ENCODE results near the gene TMEM9. TPM values are rescaled to one million over a fixed set of nuclear protein-coding genes. Genes with fewer than 3 reads are reported as not detected.

Gene TMEM9
- total RNA-seq (2014; rRNA removed; shearing (Covaris generic)): 83.5 and 87.4 TPM in 2 replicates

GRCh38 chr1:201154389-201155165 lies at the start of gene TMEM9:
TSS of gene TMEM9 (minus strand) at chr1:201154474. CDS start at chr1:201153923, 551 bp downstream.
- peaks cover 9% of the 10 kb centered on the region; the same call in 1 of the 2 replicates for H3K4me1 ChIP-seq
- no peaks in the 10 kb centered on the region for H3K27me3 ChIP-seq
- H3K27ac ChIP-seq: peak within 1 kb of the TSS; percentile 43
- H3K4me3 ChIP-seq: peak within 1 kb of the TSS; percentile 81
- DNase-seq: peak; percentile 99
- peaks cover 10% of the 10 kb centered on the region for H3K36me3 ChIP-seq
- H3K9me3 ChIP-seq (replicated peaks): peaks cover 3% of the 10 kb centered on the region; the same call in 1 of the 2 replicates

- Histone ChIP-seq H3K36me3 (no peaks in the 10 kb centered on the region), H3K9me3 (replicated peaks) (no peaks in the 10 kb centered on the region), H3K27me3 (peaks cover 8% of the 10 kb centered on the region), H3K4me1 (peaks cover 6% of the 10 kb centered on the region; the same call in 1 of the 2 replicates), H3K27ac (no peak overlapping the region), H3K4me3 (no peak overlapping the region)
- no peak for DNase-seq
These were observed 44.3 kb upstream of the TMEM9 start for GRCh38 chr1:201198598-201198997.

GRCh38 chr1:201194046-201194445 lies 39.8 kb upstream of the TMEM9 start:
- no peak overlapping the region for H3K27ac ChIP-seq
- H3K27me3 ChIP-seq: no peaks in the 10 kb centered on the region
- no peaks in the 10 kb centered on the region for H3K36me3 ChIP-seq
- H3K4me3 ChIP-seq: no peak overlapping the region
- H3K4me1 ChIP-seq: peaks cover 6% of the 10 kb centered on the region; the same call in 1 of the 2 replicates
- DNase-seq: no peak
- no peaks in the 10 kb centered on the region for H3K9me3 ChIP-seq (replicated peaks)

- H3K27ac ChIP-seq: no peak overlapping the region
- H3K4me1 ChIP-seq: peaks cover 6% of the 10 kb centered on the region; the same call in 1 of the 2 replicates
- no peak overlapping the region for H3K4me3 ChIP-seq
- no peak for DNase-seq
- no peaks in the 10 kb centered on the region for H3K9me3 ChIP-seq (replicated peaks)
- H3K36me3 ChIP-seq: no peaks in the 10 kb centered on the region
- no peaks in the 10 kb centered on the region for H3K27me3 ChIP-seq
These were observed 38.1 kb upstream of the TMEM9 start for GRCh38 chr1:201192261-201192788.

- Histone ChIP-seq H3K4me3 (no peak overlapping the region), H3K36me3 (no peaks in the 10 kb centered on the region), H3K27me3 (no peaks in the 10 kb centered on the region), H3K4me1 (peaks cover 6% of the 10 kb centered on the region; the same call in 1 of the 2 replicates), H3K27ac (no peak overlapping the region), H3K9me3 (replicated peaks) (no peaks in the 10 kb centered on the region)
- DNase-seq: no peak
These were observed 37.5 kb upstream of the TMEM9 start for GRCh38 chr1:201191653-201192260.

GRCh38 chr1:201190624-201191051 lies 36.4 kb upstream of the TMEM9 start, which contains the start of gene IGFN1:
TSS of gene IGFN1 (plus strand) at chr1:201190824. CDS start at chr1:201193294, 2,470 bp downstream.
- Histone ChIP-seq H3K4me3 (no peak within 1 kb of the TSS), H3K4me1 (peaks cover 2% of the 10 kb centered on the region; the same call in 1 of the 2 replicates), H3K27ac (no peak within 1 kb of the TSS), H3K36me3 (no peaks in the 10 kb centered on the region), H3K27me3 (no peaks in the 10 kb centered on the region), H3K9me3 (replicated peaks) (no peaks in the 10 kb centered on the region)
- DNase-seq: peak; percentile 66 to 73

- Histone ChIP-seq H3K4me1 (peaks cover 3% of the 10 kb centered on the region; the same call in 1 of the 2 replicates), H3K9me3 (replicated peaks) (no peaks in the 10 kb centered on the region), H3K36me3 (no peaks in the 10 kb centered on the region), H3K4me3 (no peak overlapping the region), H3K27me3 (no peaks in the 10 kb centered on the region), H3K27ac (no peak overlapping the region)
- no peak for DNase-seq
These were observed 35.7 kb upstream of the TMEM9 start for GRCh38 chr1:201190005-201190404.

GRCh38 chr1:201189085-201189484 lies 34.8 kb upstream of the TMEM9 start:
- no peak for DNase-seq
- Histone ChIP-seq H3K36me3 (no peaks in the 10 kb centered on the region), H3K9me3 (replicated peaks) (no peaks in the 10 kb centered on the region), H3K4me3 (no peak overlapping the region), H3K4me1 (peaks cover 11% of the 10 kb centered on the region), H3K27ac (no peak overlapping the region), H3K27me3 (no peaks in the 10 kb centered on the region)

- Histone ChIP-seq H3K4me3 (no peak overlapping the region), H3K4me1 (peaks cover 30% of the 10 kb centered on the region), H3K36me3 (no peaks in the 10 kb centered on the region), H3K9me3 (replicated peaks) (no peaks in the 10 kb centered on the region), H3K27me3 (no peaks in the 10 kb centered on the region), H3K27ac (no peak overlapping the region)
- DNase-seq: no peak
These were observed 31.9 kb upstream of the TMEM9 start for GRCh38 chr1:201186192-201186591.

- H3K27me3 ChIP-seq: no peaks in the 10 kb centered on the region
- DNase-seq: no peak
- peaks cover 36% of the 10 kb centered on the region for H3K4me1 ChIP-seq
- H3K4me3 ChIP-seq: no peak overlapping the region
- H3K9me3 ChIP-seq (replicated peaks): no peaks in the 10 kb centered on the region
- H3K27ac ChIP-seq: no peak overlapping the region
- no peaks in the 10 kb centered on the region for H3K36me3 ChIP-seq
These were observed 31.4 kb upstream of the TMEM9 start for GRCh38 chr1:201185527-201186128.

- no peak for DNase-seq
- Histone ChIP-seq H3K36me3 (no peaks in the 10 kb centered on the region), H3K4me3 (no peak overlapping the region), H3K4me1 (peaks cover 38% of the 10 kb centered on the region), H3K27ac (no peak overlapping the region), H3K9me3 (replicated peaks) (no peaks in the 10 kb centered on the region), H3K27me3 (no peaks in the 10 kb centered on the region)
These were observed 30.8 kb upstream of the TMEM9 start for GRCh38 chr1:201185123-201185453.

- peak; percentile 78 to 84 for DNase-seq
These were observed 30.2 kb upstream of the TMEM9 start for GRCh38 chr1:201184307-201185122.

GRCh38 chr1:201183753-201184152 lies 29.5 kb upstream of the TMEM9 start:
- H3K36me3 ChIP-seq: no peaks in the 10 kb centered on the region
- H3K27me3 ChIP-seq: no peaks in the 10 kb centered on the region
- no peaks in the 10 kb centered on the region for H3K9me3 ChIP-seq (replicated peaks)
- H3K27ac ChIP-seq: no peak overlapping the region
- peaks cover 38% of the 10 kb centered on the region for H3K4me1 ChIP-seq
- DNase-seq: peak in 1 of 2 experiments; percentile 51
- H3K4me3 ChIP-seq: no peak overlapping the region

More at GRCh38 chr1:201184307-201185122, 30.2 kb upstream of the TMEM9 start:
- no peaks in the 10 kb centered on the region for H3K36me3 ChIP-seq
- H3K4me1 ChIP-seq: peaks cover 38% of the 10 kb centered on the region
- H3K27me3 ChIP-seq: no peaks in the 10 kb centered on the region
- H3K4me3 ChIP-seq: no peak overlapping the region
- H3K9me3 ChIP-seq (replicated peaks): no peaks in the 10 kb centered on the region
- H3K27ac ChIP-seq: no peak overlapping the region

- DNase-seq: no peak
- Histone ChIP-seq H3K27ac (no peak overlapping the region), H3K4me1 (peaks cover 38% of the 10 kb centered on the region), H3K36me3 (no peaks in the 10 kb centered on the region), H3K4me3 (no peak overlapping the region), H3K9me3 (replicated peaks) (no peaks in the 10 kb centered on the region), H3K27me3 (no peaks in the 10 kb centered on the region)
These were observed 28.9 kb upstream of the TMEM9 start for GRCh38 chr1:201183209-201183608.

Measured in SJCRH30 (cell line).